ENCODE data around the gene KRTAP23-1. TPM values are rescaled to one million over a fixed set of nuclear protein-coding genes. Genes with fewer than 3 reads are reported as not detected.

Gene KRTAP23-1
- polyA plus RNA-seq, 1 donor = not detected

GRCh38 chr21:30306884-30307283 lies 41.5 kb downstream of the KRTAP23-1 start:
- no peak for DNase-seq

GRCh38 chr21:30305136-30305535 lies 43.3 kb downstream of the KRTAP23-1 start:
- DNase-seq = no peak

Other genes with a start within 250 kb of the KRTAP23-1 start
- not detected for gene CLDN17, start 181.8 kb downstream of the KRTAP23-1 start, polyA plus RNA-seq (ENCODE audit: insufficient read length)
- gene CLDN8, start 132.5 kb downstream of the KRTAP23-1 start, polyA plus RNA-seq (ENCODE audit: insufficient read length) = 48.9 TPM
- not detected for gene KRTAP24-1, start 65.7 kb downstream of the KRTAP23-1 start, polyA plus RNA-seq (ENCODE audit: insufficient read length)
- gene KRTAP25-1, start 59.1 kb downstream of the KRTAP23-1 start, polyA plus RNA-seq (ENCODE audit: insufficient read length) = not detected
- not detected for gene KRTAP26-1, start 28.3 kb downstream of the KRTAP23-1 start, polyA plus RNA-seq (ENCODE audit: insufficient read length)
- gene KRTAP27-1, start 10.9 kb downstream of the KRTAP23-1 start, polyA plus RNA-seq (ENCODE audit: insufficient read length) = not detected
- gene KRTAP13-2, start 23.7 kb upstream of the KRTAP23-1 start, polyA plus RNA-seq (ENCODE audit: insufficient read length) = not detected
- gene KRTAP13-1, start 47.4 kb upstream of the KRTAP23-1 start, polyA plus RNA-seq (ENCODE audit: insufficient read length) = not detected
- gene KRTAP13-3, start 77.3 kb upstream of the KRTAP23-1 start, polyA plus RNA-seq (ENCODE audit: insufficient read length) = not detected
- not detected for gene KRTAP13-4, start 81.6 kb upstream of the KRTAP23-1 start, polyA plus RNA-seq (ENCODE audit: insufficient read length)
- not detected for gene KRTAP15-1, start 91.7 kb upstream of the KRTAP23-1 start, polyA plus RNA-seq (ENCODE audit: insufficient read length)
- gene KRTAP19-1, start 131.8 kb upstream of the KRTAP23-1 start, polyA plus RNA-seq (ENCODE audit: insufficient read length) = not detected
- gene KRTAP19-2, start 138.8 kb upstream of the KRTAP23-1 start, polyA plus RNA-seq (ENCODE audit: insufficient read length) = not detected
- not detected for gene KRTAP19-3, start 143.4 kb upstream of the KRTAP23-1 start, polyA plus RNA-seq (ENCODE audit: insufficient read length)
- gene KRTAP19-4, start 148.6 kb upstream of the KRTAP23-1 start, polyA plus RNA-seq (ENCODE audit: insufficient read length) = not detected
- gene KRTAP19-5, start 153.5 kb upstream of the KRTAP23-1 start, polyA plus RNA-seq (ENCODE audit: insufficient read length) = not detected
- gene KRTAP19-6, start 193.3 kb upstream of the KRTAP23-1 start, polyA plus RNA-seq (ENCODE audit: insufficient read length) = not detected
- not detected for gene KRTAP19-7, start 212.7 kb upstream of the KRTAP23-1 start, polyA plus RNA-seq (ENCODE audit: insufficient read length)
- gene KRTAP22-2, start 241.8 kb upstream of the KRTAP23-1 start, polyA plus RNA-seq (ENCODE audit: insufficient read length) = not detected
- gene KRTAP6-3, start 243.8 kb upstream of the KRTAP23-1 start, polyA plus RNA-seq (ENCODE audit: insufficient read length) = not detected